Measurements from ENCODE around the gene KCNQ2. TPM values are rescaled to one million over a fixed set of nuclear protein-coding genes. Genes with fewer than 3 reads are reported as not detected.
A peak's percentile ranks its signal among the peaks of the same experiment; 100 is the strongest.

The KCNQ2 gene
- total RNA-seq, 1 experiment from 2014 or later: 86.5 TPM

- H3K9me3 ChIP-seq (ENCODE audit: control insufficient read depth in 1 of 2, insufficient read depth in 1 of 2, low read depth in 1 of 2, low read length in 2 of 2): no peaks in the 10 kb centered on the region
- ChIA-PET RAD21 (ENCODE audit: low non-redundant PET in 1 of 2, low total read pairs in 2 of 2, uncharacterized antibody in 2 of 2, unreplicated experiment in 2 of 2) (interaction anchor here in 1 of 2 experiments (0.7 kb wide), 1 partner anchor 34 kb away, joined by 8 read pairs; no protein-coding TSS in a partner anchor), POLR2A (no interaction called here), CTCF (no interaction called here)
- H4K20me1 ChIP-seq (ENCODE audit: insufficient read depth): no peaks in the 10 kb centered on the region
- peak overlapping the region; percentile 62 to 77 for H3K4me3 ChIP-seq (replicated peaks in 1 of 2; ENCODE audit: low read depth in 1 of 2, low read length in 2 of 2)
- peaks cover 53% of the 10 kb centered on the region for H3K79me2 ChIP-seq (ENCODE audit: insufficient read depth, low read length)
- H2AFZ ChIP-seq (ENCODE audit: low read depth, low read length, poor library complexity, severe bottlenecking): no peak overlapping the region
- no peaks in the 10 kb centered on the region for H3K9me2 ChIP-seq (ENCODE audit: insufficient read depth)
- peak overlapping the region; percentile 84 for H3K9ac ChIP-seq (ENCODE audit: low read length)
- no TSS peak for BruUV-seq (replicated peaks)
- DNase-seq (ENCODE audit: low read depth, low spot score) (no peak), ATAC-seq (peak; percentile 26)
- H3K27ac ChIP-seq (ENCODE audit: low read depth, low read length): peak overlapping the region; percentile 77; the same call in 1 of the 2 replicates
- TF ChIP-seq SIN3A (IDR thresholded peaks at IDR 0.05; ENCODE audit: low read depth) (no peak), POLR2A (IDR thresholded peaks at IDR 0.05; ENCODE audit: borderline replicate concordance, extremely low read depth, insufficient read depth, insufficient read length) (no peak), SRF (IDR thresholded peaks at IDR 0.05; ENCODE audit: low read depth) (no peak), CTCF (IDR thresholded peaks at IDR 0.05 in 2 of 3, conservative IDR thresholded peaks at IDR 0.05 in 1 of 3; ENCODE audit: borderline replicate concordance in 1 of 3, insufficient read depth in 1 of 3, low read depth in 2 of 3, low read length in 2 of 3) (no peak), ATF3 (IDR thresholded peaks at IDR 0.05) (no peak), FOSL1 (IDR thresholded peaks at IDR 0.05; ENCODE audit: low read depth) (no peak), CBX3 (IDR thresholded peaks at IDR 0.05; ENCODE audit: low read depth) (no peak), TCF7L2 (IDR thresholded peaks at IDR 0.05; ENCODE audit: borderline replicate concordance, extremely low read depth, insufficient read depth, insufficient read length) (no peak), JUND (IDR thresholded peaks at IDR 0.05) (no peak), ZBTB33 (IDR thresholded peaks at IDR 0.05; ENCODE audit: extremely low read depth, insufficient replicate concordance, low read length) (no peak), MAX (IDR thresholded peaks at IDR 0.05) (no peak), EGR1 (IDR thresholded peaks at IDR 0.05; ENCODE audit: low read depth) (no peak)
- no peaks in the 10 kb centered on the region for H3K27me3 ChIP-seq (ENCODE audit: insufficient read depth, low read length)
- intact Hi-C loops (cut with micrococcal nuclease): no loop called here
- H3K4me2 ChIP-seq (ENCODE audit: low read length): peak overlapping the region; percentile 82
- no peaks in the 10 kb centered on the region for H3K36me3 ChIP-seq (ENCODE audit: control insufficient read depth in 1 of 2, insufficient read depth in 2 of 2, low read length in 2 of 2)
- peaks cover 0 to 11% of the 10 kb centered on the region in 2 experiments; a peak in 1 of 4 replicates for H3K4me1 ChIP-seq (ENCODE audit: control insufficient read depth in 1 of 2, insufficient read depth in 2 of 2, low read length in 2 of 2)
Measured at GRCh38 chr20:63471717-63471980, 806 bp downstream of the KCNQ2 start.

All from HCT116 (cell line).